ENCODE measurements around the gene MRPS6.

MRPS6 gene

GRCh38 chr21:34132926-34133325, 59.5 kb downstream of the MRPS6 start:
- no peak for DNase-seq (ENCODE audit: low read depth in 2 of 2)

GRCh38 chr21:34133392-34133791, 60.0 kb downstream of the MRPS6 start:
- DNase-seq (ENCODE audit: low read depth in 2 of 2): no peak

DNA sequence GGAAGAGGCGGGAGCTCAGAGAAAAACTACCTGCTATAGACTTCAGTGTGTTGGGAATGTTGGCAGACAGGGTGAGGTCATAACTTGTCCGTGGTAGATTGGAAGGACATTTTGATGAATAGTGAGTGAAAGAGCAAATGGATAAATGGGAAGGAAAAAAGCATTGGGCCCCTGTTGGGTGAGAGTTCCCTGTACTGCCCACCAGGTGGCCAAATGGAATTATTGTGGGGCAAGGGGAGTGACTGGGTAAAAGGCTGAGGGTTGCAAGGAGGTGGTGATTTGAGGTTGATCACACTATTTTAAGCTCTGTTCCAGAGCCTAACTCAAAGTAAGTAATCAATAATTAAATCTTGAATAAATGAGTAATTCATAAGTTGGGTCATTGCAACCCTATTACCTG, 60.4 kb downstream of the MRPS6 start:
- DNase-seq (ENCODE audit: low read depth in 2 of 2): no peak

- no peak for DNase-seq (ENCODE audit: low read depth in 2 of 2)
Measured at GRCh38 chr21:34135330-34135729, 62.0 kb downstream of the MRPS6 start.

DNA sequence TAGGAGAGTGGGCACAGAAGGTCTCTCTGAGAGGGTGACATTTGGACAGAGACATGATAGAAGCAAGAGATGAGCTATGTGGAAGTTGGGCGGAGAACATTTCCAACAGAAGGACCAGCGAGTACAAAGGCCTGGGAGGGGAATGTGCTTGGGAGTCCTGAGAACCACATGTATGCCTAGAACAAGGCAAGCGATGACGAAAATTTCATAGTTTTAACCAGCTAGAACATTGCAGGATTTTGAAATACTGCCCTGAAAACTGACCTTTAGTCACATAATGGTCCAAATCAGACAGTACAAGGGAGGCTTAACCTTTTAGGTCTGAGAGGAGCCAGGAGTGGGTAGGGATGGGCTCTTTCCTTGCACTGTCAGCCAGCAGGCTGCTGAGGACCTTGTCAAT, 68.0 kb downstream of the MRPS6 start:
- DNase-seq (ENCODE audit: low read depth in 2 of 2): no peak

- no peak for DNase-seq (ENCODE audit: low read depth in 2 of 2)
Measured at GRCh38 chr21:34143685-34144182, 70.4 kb downstream of the MRPS6 start.

GRCh38 chr21:34144224-34144623, 70.8 kb downstream of the MRPS6 start:
- no peak for DNase-seq (ENCODE audit: low read depth in 2 of 2)

GRCh38 chr21:34147792-34148418, 74.5 kb downstream of the MRPS6 start:
- DNase-seq (ENCODE audit: low read depth in 2 of 2): no peak

DNA sequence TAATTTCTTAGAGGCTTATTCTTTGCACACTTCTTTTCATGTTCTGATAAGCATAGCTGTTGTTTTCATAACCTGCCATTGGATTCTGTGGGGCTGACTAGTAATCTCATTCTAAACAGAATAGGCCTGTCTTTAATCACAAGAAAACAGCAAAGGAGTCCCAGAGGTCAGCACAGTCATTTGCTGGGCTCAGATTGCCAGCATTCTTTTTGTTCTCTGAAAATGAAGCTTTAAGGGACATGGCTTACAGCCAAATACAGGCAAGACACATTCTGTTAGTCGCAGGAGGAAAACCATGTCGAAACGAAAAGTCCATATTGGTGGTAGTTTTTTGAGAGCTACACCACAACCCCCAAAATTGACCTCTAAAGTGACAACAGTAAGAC, 75.0 kb downstream of the MRPS6 start:
- DNase-seq (ENCODE audit: low read depth in 2 of 2): no peak

- DNase-seq (ENCODE audit: low read depth in 2 of 2): no peak
Measured at GRCh38 chr21:34148826-34149558, 75.6 kb downstream of the MRPS6 start.

DNA sequence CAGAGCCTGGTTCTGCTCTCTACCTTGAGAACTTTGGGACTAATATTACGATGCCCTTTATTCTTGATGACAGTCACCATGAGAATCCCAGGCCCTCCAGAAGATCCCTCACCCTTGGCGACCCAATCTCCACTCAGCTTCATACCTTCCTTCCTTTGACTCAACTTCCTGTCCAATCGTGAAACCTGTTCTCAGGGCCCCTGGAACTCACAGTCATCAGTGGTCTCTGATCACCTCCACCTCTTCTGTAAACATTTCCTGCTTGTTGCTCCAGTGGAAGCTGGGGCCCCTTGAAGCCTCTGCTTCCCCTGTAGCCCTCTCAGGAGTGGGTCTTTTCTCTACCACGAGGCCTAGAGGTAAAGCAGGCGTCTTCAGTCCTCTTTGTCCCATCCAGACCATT, 79.1 kb downstream of the MRPS6 start:
- DNase-seq (ENCODE audit: low read depth in 2 of 2): no peak

DNA sequence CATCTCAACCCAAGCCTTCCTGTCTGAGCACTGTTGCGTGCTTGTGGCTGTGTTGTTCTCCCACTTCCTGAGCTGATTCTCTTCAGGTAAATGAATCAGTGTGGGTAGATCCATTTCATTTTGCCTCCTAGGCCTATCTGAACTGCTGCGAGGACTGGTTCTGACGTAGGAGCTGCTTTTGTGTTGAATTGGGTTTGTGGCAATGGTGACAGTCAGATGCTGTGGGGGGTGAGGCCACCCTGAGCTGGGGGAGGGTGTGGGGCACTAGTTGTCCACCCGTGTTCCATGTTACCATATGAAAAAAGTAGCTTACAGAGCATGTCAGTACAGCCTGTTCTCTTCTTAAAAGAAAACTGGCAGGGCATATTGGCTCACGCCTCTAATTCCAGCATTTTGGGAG, 81.5 kb downstream of the MRPS6 start:
- DNase-seq (ENCODE audit: low read depth in 2 of 2): no peak

DNA sequence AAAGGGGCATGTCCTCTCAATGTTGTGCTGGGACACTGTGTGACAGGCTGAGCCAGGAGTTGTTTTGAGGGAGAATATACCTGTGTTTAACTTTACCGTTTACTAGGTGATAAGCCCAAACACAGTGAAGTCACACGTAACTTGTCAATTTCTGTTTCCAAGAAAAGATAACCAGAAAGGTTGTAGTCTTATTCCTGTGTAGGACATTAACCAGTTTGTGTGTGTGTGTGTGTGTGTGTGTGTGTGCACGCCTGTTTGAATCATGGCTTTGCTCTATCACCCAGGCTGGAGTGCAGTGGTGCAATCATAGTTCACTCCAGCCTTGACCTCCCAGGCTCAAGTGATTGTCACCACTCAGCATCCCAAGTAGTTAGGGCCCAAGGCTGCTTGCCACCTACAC, 83.6 kb downstream of the MRPS6 start:
- no peak for DNase-seq (ENCODE audit: low read depth in 2 of 2)

DNA sequence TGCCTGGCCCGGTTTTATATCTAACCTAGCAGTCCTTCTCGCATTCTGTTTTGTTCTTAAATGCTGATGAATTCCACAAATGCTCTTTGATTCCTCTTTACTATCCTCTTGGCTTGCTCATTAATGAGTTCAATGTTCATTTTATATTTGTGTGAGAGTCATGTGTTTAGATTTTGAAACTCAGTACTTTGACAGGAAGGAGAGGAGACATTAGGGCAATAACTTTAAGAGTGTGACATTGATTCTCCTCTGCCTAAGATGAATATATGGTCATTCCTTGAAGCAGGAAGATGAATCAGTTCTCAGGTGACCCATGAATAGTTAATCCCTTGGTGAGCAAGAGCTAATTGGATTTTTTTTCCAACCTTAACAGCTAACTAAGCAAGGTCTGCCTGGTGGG, 84.1 kb downstream of the MRPS6 start:
- no peak for DNase-seq (ENCODE audit: low read depth in 2 of 2)

- DNase-seq (ENCODE audit: low read depth in 2 of 2): no peak
Measured at GRCh38 chr21:34158866-34159835, 85.8 kb downstream of the MRPS6 start.

DNA sequence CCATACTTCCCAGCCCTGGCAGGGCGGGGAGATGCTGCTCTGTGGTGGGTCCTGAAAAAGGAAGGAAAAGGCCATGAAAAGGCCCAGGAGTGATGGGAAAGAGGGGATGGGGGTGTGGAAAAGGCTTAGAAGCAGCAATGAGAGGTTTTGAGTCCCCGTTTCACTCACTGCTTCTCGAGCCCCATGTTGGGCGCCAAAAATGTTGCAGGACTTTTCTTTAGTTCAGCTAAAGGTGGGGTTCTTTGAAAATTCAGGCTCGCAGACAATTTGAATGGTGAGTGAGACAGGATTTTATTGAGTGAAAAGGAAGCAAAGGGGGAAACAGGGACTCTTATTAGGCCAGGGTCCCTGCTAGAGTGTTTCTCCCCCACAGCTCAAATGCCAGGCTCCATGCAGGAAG, 93.1 kb downstream of the MRPS6 start:
- no peak for DNase-seq (ENCODE audit: low read depth in 2 of 2)

- DNase-seq (ENCODE audit: low read depth in 2 of 2): no peak
Measured at GRCh38 chr21:34170886-34171285, 97.5 kb downstream of the MRPS6 start.

DNA sequence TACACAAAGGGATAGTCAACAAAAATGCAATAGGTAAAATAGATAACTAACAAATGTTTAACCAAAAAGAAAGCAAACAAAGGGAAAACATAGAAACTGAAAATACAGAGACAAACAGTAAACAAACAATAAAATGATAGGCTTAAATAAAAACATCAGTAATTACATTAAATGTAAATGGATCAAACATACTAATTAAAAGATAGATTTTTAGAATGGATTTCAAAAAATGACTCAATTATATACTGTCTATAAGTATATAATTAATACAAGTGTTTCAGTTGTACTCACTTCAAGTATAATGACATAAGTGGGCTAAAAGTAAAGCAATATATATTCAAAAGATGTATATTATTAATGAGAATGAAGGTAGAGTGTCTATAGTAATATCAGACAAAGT, 101.1 kb downstream of the MRPS6 start:
- no peak for DNase-seq (ENCODE audit: low read depth in 2 of 2)

- DNase-seq (ENCODE audit: low read depth in 2 of 2): no peak
Measured at GRCh38 chr21:34176448-34176847, 103.1 kb downstream of the MRPS6 start.

GRCh38 chr21:34177919-34178567, 104.7 kb downstream of the MRPS6 start:
- DNase-seq (ENCODE audit: low read depth in 2 of 2): no peak

- DNase-seq (ENCODE audit: low read depth in 2 of 2): no peak
Measured at GRCh38 chr21:34179204-34179935, 106.0 kb downstream of the MRPS6 start.
